H1 (cell line): ENCODE measurements around the gene GMPR2. TPM values are rescaled to one million over a fixed set of nuclear protein-coding genes. Genes with fewer than 3 reads are reported as not detected.

ENCODE experiments used
- CTCF ChIA-PET: fragments of 300-600 bp; sonication (Branson Sonifier 250); formaldehyde crosslinking; loops from one replicate; lab custom pipeline; 2021; ENCODE audit not compliant: partially characterized antibody; lab: Charles Lee
- POLR2A ChIA-PET: fragments of 300-600 bp; sonication (Branson Sonifier 250); formaldehyde crosslinking; loops from one replicate; lab custom pipeline; 2021; ENCODE audit warnings: inconsistent platforms; ENCODE audit not compliant: partially characterized antibody; lab: Charles Lee
- DNase-seq, 2 experiments: peaks; one replicate each; pipeline versions ENCODE4 v3.0.0 to v3.0.0-alpha.2; 2010 to 2022; ENCODE audit warnings: low spot score in 2 of 2, low read depth in 1 of 2, mixed read lengths in 1 of 2
- FAIRE-seq: peaks from 2 replicates; lab custom pipeline; 2011; peaks lifted over from hg19 to GRCh38; lab: Jason Lieb, UNC
- H2AFZ ChIP-seq: 2 replicates; pipeline ENCODE4 v1.8.1; 2012; ENCODE audit warnings: low read length, inconsistent platforms
- H2AK5ac ChIP-seq: 2 replicates; pipeline ENCODE4 v1.6.1; 2013; ENCODE audit warnings: low read depth, low read length
- H2BK120ac ChIP-seq: replicated peaks from 2 replicates; pipeline ENCODE3; 2013; ENCODE audit warnings: low read depth, low read length, inconsistent platforms
- H2BK12ac ChIP-seq: 2 replicates; pipeline ENCODE4 v1.6.1; 2013; ENCODE audit warnings: low read depth, low read length
- H2BK15ac ChIP-seq: 2 replicates; pipeline ENCODE4 v1.6.1; 2013; ENCODE audit warnings: low read length
- H2BK20ac ChIP-seq: 2 replicates; pipeline ENCODE4 v1.6.1; 2013; ENCODE audit warnings: low read length
- H2BK5ac ChIP-seq: 2 replicates; pipeline ENCODE4 v1.6.1; 2013; ENCODE audit warnings: low read depth, low read length
- H3K14ac ChIP-seq: 2 replicates; pipeline ENCODE4 v1.6.1; 2013; ENCODE audit warnings: inconsistent platforms; ENCODE audit not compliant: insufficient read length
- H3K18ac ChIP-seq: 2 replicates; pipeline ENCODE4 v1.6.1; 2013; ENCODE audit warnings: low read length; ENCODE audit errors: extremely low read depth
- H3K23ac ChIP-seq: 2 replicates; pipeline ENCODE4 v1.6.1; 2013; ENCODE audit warnings: inconsistent platforms; ENCODE audit not compliant: insufficient read length
- H3K23me2 ChIP-seq: 2 replicates; pipeline ENCODE4 v1.6.1; 2013; ENCODE audit warnings: low read depth, low read length
- H3K27ac ChIP-seq: 2 replicates; pipeline ENCODE4 v1.6.1; 2011; ENCODE audit warnings: low read depth, low read length, inconsistent platforms
- H3K27me3 ChIP-seq, 4 experiments: replicated peaks in 1 of 4; 1 replicate in 1 of 4; 2 replicates in 3 of 4; pipeline versions ENCODE4 v1.6.1 to v1.8.1; 2011 to 2013; ENCODE audit warnings: low read length in 3 of 4, mild to moderate bottlenecking in 3 of 4, inconsistent platforms in 2 of 4, mixed read lengths in 2 of 4, moderate library complexity in 1 of 4; ENCODE audit not compliant: control insufficient read depth in 3 of 4, insufficient read depth in 3 of 4; ENCODE audit errors: extremely low read depth in 1 of 4
- H3K36me3 ChIP-seq, 4 experiments: 2 replicates each; pipeline versions ENCODE4 v1.6.1 to v1.8.1; 2011 to 2013; ENCODE audit warnings: mild to moderate bottlenecking in 4 of 4, low read length in 3 of 4, moderate library complexity in 2 of 4, control low read depth in 1 of 4, inconsistent platforms in 1 of 4; ENCODE audit not compliant: insufficient read depth in 4 of 4, control insufficient read depth in 2 of 4
- H3K4ac ChIP-seq: replicated peaks from 2 replicates; pipeline ENCODE3; 2013; ENCODE audit warnings: low read length, low read depth, mixed read lengths, inconsistent platforms; ENCODE audit not compliant: insufficient read length
- H3K4me1 ChIP-seq, 4 experiments: replicated peaks in 1 of 4; 1 replicate in 1 of 4; 2 replicates in 3 of 4; pipeline versions ENCODE4 v1.6.1 to v1.8.1; 2011 to 2013; ENCODE audit warnings: low read length in 3 of 4, inconsistent platforms in 2 of 4, mixed read lengths in 1 of 4; ENCODE audit not compliant: insufficient read depth in 4 of 4, control insufficient read depth in 3 of 4
- H3K4me2 ChIP-seq, 2 experiments: 2 replicates each; pipeline versions ENCODE4 v1.6.1 to v1.8.1; 2011 to 2013; ENCODE audit warnings: low read depth in 2 of 2, low read length in 2 of 2, control low read depth in 1 of 2, inconsistent platforms in 1 of 2, mild to moderate bottlenecking in 1 of 2; ENCODE audit not compliant: insufficient read depth in 1 of 2
- H3K4me3 ChIP-seq, 4 experiments: fragments of 200-600, 300-600 bp in 1 of 4; sonication (generic), shearing (Covaris generic), sonication (Bioruptor Twin) in 1 of 4; 2 replicates each; pipeline versions ENCODE4 v1.5.1 to v1.8.1; 2011 to 2016; ENCODE audit warnings: low read length in 4 of 4, low read depth in 3 of 4, control low read depth in 2 of 4, inconsistent platforms in 2 of 4, mild to moderate bottlenecking in 2 of 4, mixed read lengths in 1 of 4, moderate library complexity in 1 of 4; ENCODE audit not compliant: insufficient read depth in 2 of 4; ENCODE audit errors: extremely low read depth in 1 of 4
- H3K56ac ChIP-seq: replicated peaks from 2 replicates; pipeline ENCODE3; 2013; ENCODE audit warnings: low read depth, mild to moderate bottlenecking, mixed read lengths, low read length, inconsistent platforms; ENCODE audit not compliant: insufficient read length
- H3K79me1 ChIP-seq: 2 replicates; pipeline ENCODE4 v1.6.1; 2013; ENCODE audit warnings: low read depth, low read length, control low read depth
- H3K79me2 ChIP-seq, 2 experiments: 2 replicates each; pipeline versions ENCODE4 v1.6.1 to v1.8.1; 2012 to 2013; ENCODE audit warnings: low read length in 2 of 2, mild to moderate bottlenecking in 2 of 2, inconsistent platforms in 1 of 2; ENCODE audit not compliant: insufficient read depth in 2 of 2, control insufficient read depth in 1 of 2
- H3K9ac ChIP-seq, 4 experiments: replicated peaks in 1 of 4; 1 replicate in 1 of 4; 2 replicates in 3 of 4; pipeline versions ENCODE4 v1.6.1 to v1.8.1; 2011 to 2013; ENCODE audit warnings: low read depth in 3 of 4, low read length in 3 of 4, control low read depth in 2 of 4, mild to moderate bottlenecking in 2 of 4, moderate library complexity in 2 of 4, inconsistent platforms in 1 of 4; ENCODE audit errors: extremely low read depth in 1 of 4
- H3K9me3 ChIP-seq, 2 experiments: 2 replicates each; pipeline versions ENCODE4 v1.6.1 to v1.8.1; 2012 to 2013; ENCODE audit warnings: mild to moderate bottlenecking in 2 of 2, moderate library complexity in 2 of 2, control low read depth in 1 of 2, inconsistent platforms in 1 of 2, low read depth in 1 of 2, low read length in 1 of 2, mixed read lengths in 1 of 2; ENCODE audit not compliant: insufficient read depth in 2 of 2
- H4K20me1 ChIP-seq, 2 experiments: replicated peaks in 1 of 2; 2 replicates each; pipeline versions ENCODE3 to v1.8.1; 2011 to 2013; ENCODE audit warnings: inconsistent platforms in 2 of 2, low read length in 2 of 2, mild to moderate bottlenecking in 1 of 2; ENCODE audit not compliant: insufficient read depth in 2 of 2, control insufficient read depth in 1 of 2
- H4K5ac ChIP-seq: 2 replicates; pipeline ENCODE4 v1.6.1; 2013; ENCODE audit warnings: low read length, low read depth, mixed read lengths, inconsistent platforms; ENCODE audit not compliant: insufficient read length
- H4K8ac ChIP-seq: 2 replicates; pipeline ENCODE4 v1.8.0; 2013; ENCODE audit warnings: mild to moderate bottlenecking, moderate library complexity, low read length, inconsistent platforms; ENCODE audit not compliant: insufficient read depth; ENCODE audit errors: extremely low read depth
- H4K91ac ChIP-seq: replicated peaks from 2 replicates; pipeline ENCODE3; 2013; ENCODE audit warnings: low read length, mixed read lengths, inconsistent platforms; ENCODE audit not compliant: insufficient read length
- ASH2L ChIP-seq: fragments of 200-600, 300-600 bp; sonication (generic); IDR thresholded peaks from one replicate; pipeline ENCODE4 v1.7.1; 2017; ENCODE audit warnings: low read length
- ATF2 ChIP-seq: IDR thresholded peaks from 2 replicates; pipeline ENCODE4 v1.6.1; 2012; ENCODE audit warnings: low read length, inconsistent platforms
- BACH1 ChIP-seq: IDR thresholded peaks from 2 replicates; pipeline ENCODE4 v1.6.1; 2012; ENCODE audit warnings: low read length, improper control_type of control experiment
- CTBP2 ChIP-seq: IDR thresholded peaks from 2 replicates; pipeline ENCODE4 v1.7.0; 2011; ENCODE audit warnings: borderline replicate concordance, mild to moderate bottlenecking, moderate library complexity, mixed read lengths, low read length; ENCODE audit not compliant: insufficient read depth, insufficient read length
- JUN ChIP-seq: IDR thresholded peaks from 2 replicates; pipeline ENCODE4 v1.6.1; 2011; ENCODE audit warnings: low read depth, mild to moderate bottlenecking, improper control_type of control experiment, low read length
- KDM4A ChIP-seq: IDR thresholded peaks from one replicate; pipeline ENCODE4 v1.7.1; 2012; ENCODE audit warnings: low read depth, mild to moderate bottlenecking, moderate library complexity, low read length, inconsistent platforms; ENCODE audit not compliant: severe bottlenecking
- NRF1 ChIP-seq: IDR thresholded peaks from 2 replicates; pipeline ENCODE4 v1.6.1; 2011; ENCODE audit warnings: mild to moderate bottlenecking, low read depth, low read length, improper control_type of control experiment
- POLR2AphosphoS5 ChIP-seq: IDR thresholded peaks from 2 replicates; pipeline ENCODE4 v1.6.1; 2011; ENCODE audit warnings: low read depth, low read length
- RXRA ChIP-seq: IDR thresholded peaks from 2 replicates; pipeline ENCODE4 v1.6.1; 2011; ENCODE audit warnings: low read depth, mild to moderate bottlenecking, low read length, moderate library complexity; ENCODE audit not compliant: insufficient read depth
- SIRT6 ChIP-seq: IDR thresholded peaks from one replicate; pipeline ENCODE4 v1.7.1; 2012; ENCODE audit warnings: low read length, inconsistent platforms
- SP2 ChIP-seq: IDR thresholded peaks from 2 replicates; pipeline ENCODE4 v1.6.1; 2012; ENCODE audit warnings: mild to moderate bottlenecking, low read length, inconsistent platforms
- WGBS, 2 experiments: shearing (Covaris generic) in 1 of 2; methylation state at CpG; one replicate each; pipeline versions ENCODE4 v1.1.6 to v1.1.7; 2013 to 2015; ENCODE audit warnings: low lambda C conversion rate in 2 of 2, mixed read lengths in 2 of 2, inconsistent platforms in 1 of 2, low coverage in 1 of 2, missing lambda C conversion rate in 1 of 2; ENCODE audit not compliant: insufficient replicate concordance in 2 of 2, insufficient coverage in 1 of 2, insufficient read length in 1 of 2; ENCODE audit errors: extremely low coverage in 1 of 2, missing lambda C conversion rate in 1 of 2; 5-methylcytosine and 5-hydroxymethylcytosine counted together
- polyA plus RNA-seq, 7 experiments: library from polyadenylated mRNA; depleted of rRNA in 3 of 7; stranded (reverse) in 5 of 7; unstranded in 2 of 7; fragments of >200 nt in 5 of 7; fragments of 200-250 nt in 2 of 7; gene quantifications; 1 replicate in 5 of 7; 2 replicates in 1 of 7; 4 replicates in 1 of 7; pipeline versions ENCODE4 v1.2.1 to v1.2.3, GENCODE V29; 2011 to 2013; ENCODE audit warnings: missing spikeins in 2 of 7, mixed read lengths in 2 of 7
- total RNA-seq: library from RNA; stranded (reverse); fragmentation: NEBNext Ultra II Directional; extraction: Animal tissue kit (Norgen Biotek cat#: 25700); gene quantifications from 2 replicates; pipeline ENCODE4 v1.2.1, GENCODE V29; 2021

Gene GMPR2
- total and polyA plus RNA-seq, 2 of the 8 experiments (the other 6 are each of a cell fraction or from before 2014, with no cell fraction given), result 61.6 to 85.3 TPM

GRCh38 chr14:24236689-24237462 lies 4.1 kb downstream of the GMPR2 start:
- 96% methylated on average over 6 of the region's 6 CpGs; no CpG with 5 or more reads in 1 of the 2 experiments for WGBS, 2 experiments
- H3K14ac ChIP-seq, result no peak overlapping the region
- no peak overlapping the region; a peak in 1 of 7 replicates for H3K9ac ChIP-seq
- H3K23me2 ChIP-seq, result peaks cover 11% of the 10 kb centered on the region
- no peak overlapping the region for H3K4me3 ChIP-seq
- H3K27me3 ChIP-seq, result no peaks in the 10 kb centered on the region; a peak in 1 of 7 replicates
- no peak overlapping the region for H3K23ac ChIP-seq
- H4K5ac ChIP-seq, result no peak overlapping the region
- no peak overlapping the region for H3K4ac ChIP-seq
- H2BK5ac ChIP-seq, result no peak overlapping the region
- H4K91ac ChIP-seq, result no peak overlapping the region
- H3K18ac ChIP-seq, result no peak overlapping the region
- FAIRE-seq, result no peak
- peaks cover 3 to 16% of the 10 kb centered on the region in 2 experiments for H4K20me1 ChIP-seq
- H3K9me3 ChIP-seq, result no peaks in the 10 kb centered on the region
- ChIA-PET CTCF (interaction anchor here (1.7 to 2.5 kb wide), 3 partner anchors 21 to 96 kb away, joined by 6 to 10 read pairs (median 7); partner anchors contain the start of genes CIDEB and MDP1), POLR2A (interaction anchor here (0.8 to 5.1 kb wide), 6 partner anchors 9 to 108 kb away, joined by 3 to 19 read pairs (median 4); partner anchors contain the start of genes CHMP4A and MDP1)
- H3K4me2 ChIP-seq, result no peak overlapping the region
- H3K56ac ChIP-seq, result no peak overlapping the region
- H2BK20ac ChIP-seq, result no peak overlapping the region
- H2BK15ac ChIP-seq, result no peak overlapping the region
- H3K4me1 ChIP-seq, result peaks cover 0 to 11% (median 4%) of the 10 kb centered on the region in 4 experiments; a peak in 5 of 7 replicates
- no peak overlapping the region; the same call in 1 of the 2 replicates for H4K8ac ChIP-seq
- no peak overlapping the region for H3K27ac ChIP-seq
- H2AK5ac ChIP-seq, result no peak overlapping the region
- H3K79me1 ChIP-seq, result no peaks in the 10 kb centered on the region; the same call in none of the 2 replicates
- DNase-seq, result no peak
- H3K79me2 ChIP-seq, result peaks cover 0 to 14% of the 10 kb centered on the region in 2 experiments; a peak in 3 of 4 replicates
- H3K36me3 ChIP-seq, result peaks cover 19 to 58% (median 48%) of the 10 kb centered on the region in 4 experiments
- no peak overlapping the region for H2BK120ac ChIP-seq
- H2AFZ ChIP-seq, result no peak overlapping the region
- no peak overlapping the region for H2BK12ac ChIP-seq
- TF ChIP-seq SP2 (no peak), POLR2AphosphoS5 (no peak), SIRT6 (no peak), JUN (no peak), ATF2 (no peak), BACH1 (no peak), ASH2L (no peak), CTBP2 (no peak), RXRA (no peak), KDM4A (no peak), NRF1 (no peak)
